Left colon (tissue), 2 donors: ENCODE measurements around the gene ARHGAP29. TPM values are rescaled to one million over a fixed set of nuclear protein-coding genes. Genes with fewer than 3 reads are reported as not detected.
"Not testable (repeated sequence)": the region's sequence is repeated elsewhere in the genome, so short reads cannot be mapped to it uniquely, and the experiment has no call there.

ENCODE experiments used
- ATAC-seq: fragments of 200-7000 bp; cut with Tn5 transposase; one replicate; pipeline ENCODE4 v1.9.1; 2020; ENCODE audit warnings: mild to moderate bottlenecking, moderate library complexity
- DNase-seq, 2 donors: peaks; one replicate each; pipeline ENCODE4 v3.0.0-alpha.2; 2020
- intact Hi-C, 2 donors: fragments of 100-400 bp; cut with DNase I in 1 of 2; cut with micrococcal nuclease in 1 of 2; formaldehyde crosslinking; loops; one replicate each; pipeline versions ENCODE4 v1.11.2 to v1.14.0; 2022; cut with DNase I, micrococcal nuclease
- total RNA-seq, 2 donors: library from RNA; stranded (reverse); fragmentation: NEBNext Ultra II Directional; extraction: Animal tissue kit (Norgen Biotek cat#: 25700); gene quantifications; one replicate each; pipeline ENCODE4 v1.2.1, GENCODE V29; 2021
- donor health status: DM: no; HTN: no; CAD: no.
- donor health status: DM: yes; HTN: yes; CAD: no.

ARHGAP29 gene
- total RNA-seq, 2 donors from 2014 or later = 3.8 to 6.3 TPM

GRCh38 chr1:94202241-94202640 lies 35.1 kb downstream of the ARHGAP29 start:
- ATAC-seq (no peak), DNase-seq (no peak)
- intact Hi-C loops = no loop called here

- intact Hi-C loops = no loop called here
- no peak for ATAC-seq
- DNase-seq = no peak
Measured at GRCh38 chr1:94199398-94199797, 38.0 kb downstream of the ARHGAP29 start.

- intact Hi-C loops = no loop called here
- ATAC-seq (no peak), DNase-seq (no peak)
Measured at GRCh38 chr1:94194079-94194865, 43.1 kb downstream of the ARHGAP29 start.

GRCh38 chr1:94193128-94193527 lies 44.3 kb downstream of the ARHGAP29 start:
- ATAC-seq = no peak
- no peak for DNase-seq
- intact Hi-C loops = no loop called here

- no peak for ATAC-seq
- intact Hi-C loops = no loop called here
Measured at GRCh38 chr1:94191216-94191615, 46.2 kb downstream of the ARHGAP29 start.

GRCh38 chr1:94186946-94187345 lies 50.4 kb downstream of the ARHGAP29 start:
- DNase-seq = no peak
- intact Hi-C loops = no loop called here
- no peak for ATAC-seq

More at GRCh38 chr1:94191216-94191615, 46.2 kb downstream of the ARHGAP29 start:
- DNase-seq = no peak

- intact Hi-C loops = no loop called here
- DNase-seq (no peak), ATAC-seq (no peak)
Measured at GRCh38 chr1:94183197-94183815, 54.1 kb downstream of the ARHGAP29 start.

GRCh38 chr1:94182191-94182590 lies 55.2 kb downstream of the ARHGAP29 start:
- intact Hi-C loops = no loop called here
- DNase-seq = no peak
- ATAC-seq = no peak

GRCh38 chr1:94180650-94181049 lies 56.7 kb downstream of the ARHGAP29 start:
- intact Hi-C loops = no loop called here
- ATAC-seq (no peak), DNase-seq (no peak)

- DNase-seq = no peak
- intact Hi-C loops = no loop called here
- no peak for ATAC-seq
Measured at GRCh38 chr1:94178901-94179300, 58.5 kb downstream of the ARHGAP29 start.

GRCh38 chr1:94169126-94169525 lies 68.3 kb downstream of the ARHGAP29 start:
- DNase-seq = no peak
- intact Hi-C loops = no loop called here
- ATAC-seq = no peak

GRCh38 chr1:94165843-94166242 lies 71.5 kb downstream of the ARHGAP29 start:
- intact Hi-C loops = no loop called here
- DNase-seq (no peak), ATAC-seq (no peak)

GRCh38 chr1:94164885-94165284 lies 72.5 kb downstream of the ARHGAP29 start:
- ATAC-seq, DNase-seq, intact Hi-C loops: not testable (repeated sequence)

- ATAC-seq, DNase-seq, intact Hi-C loops: not testable (repeated sequence)
Measured at GRCh38 chr1:94164121-94164520, 73.3 kb downstream of the ARHGAP29 start.

- ATAC-seq, DNase-seq, intact Hi-C loops: not testable (repeated sequence)
Measured at GRCh38 chr1:94163249-94163648, 74.1 kb downstream of the ARHGAP29 start.

- DNase-seq (no peak), ATAC-seq (no peak)
- intact Hi-C loops = no loop called here
Measured at GRCh38 chr1:94160811-94161210, 76.6 kb downstream of the ARHGAP29 start.

- ATAC-seq = no peak
- intact Hi-C loops = no loop called here
Measured at GRCh38 chr1:94156096-94156625, 81.2 kb downstream of the ARHGAP29 start.

GRCh38 chr1:94154989-94155388 lies 82.4 kb downstream of the ARHGAP29 start:
- DNase-seq = no peak
- intact Hi-C loops = no loop called here
- no peak for ATAC-seq

More at GRCh38 chr1:94156096-94156625, 81.2 kb downstream of the ARHGAP29 start:
- DNase-seq = no peak

GRCh38 chr1:94153133-94153532 lies 84.3 kb downstream of the ARHGAP29 start:
- no peak for DNase-seq
- intact Hi-C loops = no loop called here
- ATAC-seq = no peak

GRCh38 chr1:94149166-94149565 lies 88.2 kb downstream of the ARHGAP29 start:
- ATAC-seq, DNase-seq, intact Hi-C loops: not testable (repeated sequence)
